B cell (primary cell): ENCODE measurements around the gene PHLDB3. TPM values are rescaled to one million over a fixed set of nuclear protein-coding genes. Genes with fewer than 3 reads are reported as not detected.

ENCODE experiments used
- ATAC-seq: fragments of 200-7000 bp; cut with Tn5 transposase; one replicate; pipeline ENCODE4 v1.10.0; 2021; ENCODE audit warnings: low read depth, mild to moderate bottlenecking, moderate number of reproducible peaks, moderate library complexity
- CTCF ChIA-PET: fragments of 350-600 bp; sonication (Branson Sonifier 250); formaldehyde crosslinking; loops from one replicate; lab custom pipeline; 2021; ENCODE audit warnings: antibody characterized with exemption, inconsistent platforms; lab: Charles Lee
- POLR2A ChIA-PET: fragments of 350-600 bp; sonication (Branson Sonifier 250); formaldehyde crosslinking; loops from one replicate; lab custom pipeline; 2021; ENCODE audit warnings: antibody characterized with exemption; lab: Charles Lee
- DNase-seq: peaks from one replicate; pipeline ENCODE4 v3.0.0; 2013
- H2AFZ ChIP-seq: 2 replicates; pipeline ENCODE4 v1.6.1; 2012; ENCODE audit warnings: mild to moderate bottlenecking, low read depth, low read length; ENCODE audit not compliant: insufficient read depth, poor library complexity, severe bottlenecking
- H3K27ac ChIP-seq, 2 donors: 1 replicate in 1 of 2; 2 replicates in 1 of 2; pipeline ENCODE4 v1.5.1; 2012 to 2013; ENCODE audit warnings: low read length in 2 of 2, mild to moderate bottlenecking in 2 of 2, moderate library complexity in 1 of 2
- H3K27me3 ChIP-seq, 4 experiments: fragments of 200-600 bp in 1 of 4; sonication (generic) in 1 of 4; replicated peaks in 1 of 4; 1 replicate in 2 of 4; 2 replicates in 2 of 4; pipeline versions ENCODE4 v1.6.1 to v1.7.0; 2013 to 2016; ENCODE audit warnings: low read length in 3 of 4, mild to moderate bottlenecking in 2 of 4, mixed read lengths in 1 of 4, moderate library complexity in 1 of 4; ENCODE audit not compliant: insufficient read depth in 4 of 4, control insufficient read depth in 3 of 4; ENCODE audit errors: control extremely low read depth in 1 of 4
- H3K36me3 ChIP-seq, 2 experiments: replicated peaks in 1 of 2; 1 replicate in 1 of 2; 2 replicates in 1 of 2; pipeline versions ENCODE4 v1.6.1 to v1.7.1; 2013; ENCODE audit warnings: low read length in 1 of 2; ENCODE audit not compliant: insufficient read depth in 2 of 2, control insufficient read depth in 1 of 2; ENCODE audit errors: control extremely low read depth in 1 of 2, extremely low read depth in 1 of 2
- H3K4me1 ChIP-seq, 2 donors: fragments of 200-600 bp in 1 of 2; sonication (generic) in 1 of 2; 1 replicate in 1 of 2; 2 replicates in 1 of 2; pipeline versions ENCODE4 v1.5.1 to v1.6.1; 2013 to 2017; ENCODE audit warnings: low read length in 2 of 2; ENCODE audit not compliant: control insufficient read depth in 2 of 2, insufficient read depth in 2 of 2
- H3K4me2 ChIP-seq: replicated peaks from 2 replicates; pipeline ENCODE3; 2012; ENCODE audit warnings: mild to moderate bottlenecking, low read depth, low read length; ENCODE audit not compliant: poor library complexity, severe bottlenecking
- H3K4me3 ChIP-seq, 5 experiments: fragments of 200-600 bp in 1 of 5; sonication (generic) in 1 of 5; 1 replicate in 3 of 5; 2 replicates in 2 of 5; pipeline versions ENCODE4 v1.5.1 to v1.7.0; 2011 to 2016; ENCODE audit warnings: low read length in 4 of 5, mild to moderate bottlenecking in 4 of 5, low read depth in 2 of 5, control low read depth in 1 of 5, moderate library complexity in 1 of 5; ENCODE audit not compliant: insufficient read depth in 1 of 5; ENCODE audit errors: control extremely low read depth in 1 of 5, extremely low read depth in 1 of 5
- H3K79me2 ChIP-seq: fragments of 200-600 bp; sonication (generic); one replicate; pipeline ENCODE4 v1.6.0; 2016; ENCODE audit warnings: low read length; ENCODE audit not compliant: control insufficient read depth, insufficient read depth
- H3K9ac ChIP-seq: fragments of 200-600 bp; sonication (generic); 2 replicates; pipeline ENCODE4 v1.6.1; 2017; ENCODE audit warnings: mild to moderate bottlenecking, low read length, moderate library complexity
- H3K9me3 ChIP-seq, 3 donors: one replicate each; pipeline versions ENCODE4 v1.6.1 to v1.7.1; 2013; ENCODE audit warnings: low read length in 2 of 3; ENCODE audit not compliant: control insufficient read depth in 2 of 3, insufficient read depth in 1 of 3; ENCODE audit errors: control extremely low read depth in 1 of 3
- H4K20me1 ChIP-seq: 2 replicates; pipeline ENCODE4 v1.6.0; 2012; ENCODE audit warnings: mild to moderate bottlenecking, low read length; ENCODE audit not compliant: insufficient read depth, control insufficient read depth, poor library complexity, severe bottlenecking
- H3K27ac Mint-ChIP-seq: one replicate; pipeline ENCODE4 v1.8.0; 2021; ENCODE audit warnings: mixed read lengths
- H3K27me3 Mint-ChIP-seq: one replicate; pipeline ENCODE4 v1.8.0; 2021; ENCODE audit warnings: mixed read lengths
- H3K4me1 Mint-ChIP-seq: one replicate; pipeline ENCODE4 v1.8.0; 2021; ENCODE audit warnings: mixed read lengths
- H3K4me3 Mint-ChIP-seq: one replicate; pipeline ENCODE4 v1.8.0; 2021; ENCODE audit warnings: mixed read lengths
- H3K9me3 Mint-ChIP-seq: one replicate; pipeline ENCODE4 v1.8.0; 2022; ENCODE audit warnings: mixed read lengths; ENCODE audit not compliant: insufficient read depth
- CTCF ChIP-seq: fragments of 200-600 bp; IDR thresholded peaks from one replicate; pipeline ENCODE4 v1.8.0; 2022; ENCODE audit warnings: antibody characterized with exemption, mild to moderate bottlenecking
- EZH2 ChIP-seq: IDR thresholded peaks from 2 replicates; pipeline ENCODE4 v1.6.1; 2012; ENCODE audit warnings: borderline replicate concordance, low read depth, mild to moderate bottlenecking, moderate library complexity, low read length; ENCODE audit not compliant: insufficient read depth, poor library complexity, severe bottlenecking
- WGBS: methylation state at CpG from one replicate; pipeline ENCODE4 v1.1.5; 2013; ENCODE audit warnings: missing lambda C conversion rate; ENCODE audit not compliant: insufficient coverage; 5-methylcytosine and 5-hydroxymethylcytosine counted together
- intact Hi-C: fragments of 100-400 bp; cut with micrococcal nuclease; formaldehyde crosslinking; loops from one replicate; pipeline ENCODE4 v1.10.0; 2022
- polyA plus RNA-seq: library from polyadenylated mRNA; depleted of rRNA; stranded (reverse); fragments of >200 nt; gene quantifications from 2 replicates; pipeline ENCODE4 v1.2.3, GENCODE V29; 2012
- total RNA-seq, 2 donors: library from RNA; stranded (reverse); fragments of 120-200 nt in 1 of 2; gene quantifications; 1 replicate in 1 of 2; 2 replicates in 1 of 2; pipeline versions ENCODE4 v1.2.3 to v1.2.4, GENCODE V29; 2013 to 2022

Gene PHLDB3
- total and polyA plus RNA-seq, 2 donors (not counting 1 experiment from before 2014, with no cell fraction given) = 10.2 to 30.7 TPM

- Histone ChIP-seq H2AFZ (no peak overlapping the region), H3K4me3 (no peak overlapping the region), H3K36me3 (peaks cover 0 to 1% of the 10 kb centered on the region in 2 experiments), H3K4me1 (no peaks in the 10 kb centered on the region), H3K27me3 (no peaks in the 10 kb centered on the region), H3K79me2 (no peaks in the 10 kb centered on the region), H3K9me3 (no peaks in the 10 kb centered on the region), H3K9ac (no peak overlapping the region), H3K27ac (no peak overlapping the region), H3K4me2 (no peak overlapping the region), H4K20me1 (no peaks in the 10 kb centered on the region)
- no peak overlapping the region for H3K27ac Mint-ChIP-seq
- no peak for DNase-seq
- no peaks in the 10 kb centered on the region for H3K27me3 Mint-ChIP-seq
- no peaks in the 10 kb centered on the region for H3K9me3 Mint-ChIP-seq
- CTCF ChIA-PET = interaction anchor here (1.8 to 2.5 kb wide), 2 partner anchors 64 to 79 kb away, joined by 5 to 18 read pairs; no protein-coding TSS in a partner anchor
- no peak overlapping the region for H3K4me3 Mint-ChIP-seq
- no peaks in the 10 kb centered on the region for H3K4me1 Mint-ChIP-seq
- TF ChIP-seq EZH2 (no peak), CTCF (no peak)
- no peak for ATAC-seq
- 97% methylated on average over 4 of the region's 5 CpGs for WGBS
- POLR2A ChIA-PET = interaction anchor here (0.6 kb wide), 1 partner anchor 63 kb away, joined by 7 read pairs; no protein-coding TSS in a partner anchor
- intact Hi-C loops = loop anchor here (10.0 kb wide), 1 partner anchor 317 kb away; no protein-coding TSS in a partner anchor
These were observed 6.8 kb upstream of the PHLDB3 start for GRCh38 chr19:43511324-43511723.

- H3K4me3 Mint-ChIP-seq = no peak overlapping the region
- ChIA-PET CTCF (interaction anchor here (0.7 to 2.5 kb wide), 5 partner anchors 9 to 1396 kb away, joined by 3 to 18 read pairs (median 5); no protein-coding TSS in a partner anchor), POLR2A (no interaction called here)
- no peak overlapping the region for H3K4me3 ChIP-seq
- intact Hi-C loops = loop anchor here (10.0 kb wide), 1 partner anchor 316 kb away; no protein-coding TSS in a partner anchor
- no peak overlapping the region for H3K27ac ChIP-seq
- H3K36me3 ChIP-seq = peaks cover 0 to 1% of the 10 kb centered on the region in 2 experiments
- ATAC-seq (no peak), DNase-seq (no peak)
- WGBS = 98% methylated on average over 8 of the region's 9 CpGs
- H2AFZ ChIP-seq = no peak overlapping the region
- H3K4me1 Mint-ChIP-seq = no peaks in the 10 kb centered on the region
- no peaks in the 10 kb centered on the region for H3K79me2 ChIP-seq
- no peak for TF ChIP-seq EZH2
- TF ChIP-seq CTCF = no peak
- H4K20me1 ChIP-seq = no peaks in the 10 kb centered on the region
- no peak overlapping the region for H3K9ac ChIP-seq
- H3K4me1 ChIP-seq = no peaks in the 10 kb centered on the region
- no peaks in the 10 kb centered on the region for H3K27me3 ChIP-seq
- no peak overlapping the region for H3K27ac Mint-ChIP-seq
- no peak overlapping the region for H3K4me2 ChIP-seq
- H3K9me3 Mint-ChIP-seq = no peaks in the 10 kb centered on the region
- H3K9me3 ChIP-seq = no peaks in the 10 kb centered on the region
- no peaks in the 10 kb centered on the region for H3K27me3 Mint-ChIP-seq
These were observed 6.2 kb upstream of the PHLDB3 start for GRCh38 chr19:43510713-43511112.
